H1 (cell line): ENCODE results near the gene CSHL1. TPM values are rescaled to one million over a fixed set of nuclear protein-coding genes. Genes with fewer than 3 reads are reported as not detected.

ENCODE experiments used
- CTCF ChIA-PET: fragments of 300-600 bp; sonication (Branson Sonifier 250); formaldehyde crosslinking; loops from one replicate; lab custom pipeline; 2021; ENCODE audit not compliant: partially characterized antibody; lab: Charles Lee
- POLR2A ChIA-PET: fragments of 300-600 bp; sonication (Branson Sonifier 250); formaldehyde crosslinking; loops from one replicate; lab custom pipeline; 2021; ENCODE audit warnings: inconsistent platforms; ENCODE audit not compliant: partially characterized antibody; lab: Charles Lee
- DNase-seq, 2 experiments: peaks; one replicate each; pipeline versions ENCODE4 v3.0.0 to v3.0.0-alpha.2; 2010 to 2022; ENCODE audit warnings: low spot score in 2 of 2, low read depth in 1 of 2, mixed read lengths in 1 of 2
- FAIRE-seq: peaks from 2 replicates; lab custom pipeline; 2011; peaks lifted over from hg19 to GRCh38; lab: Jason Lieb, UNC
- H2AFZ ChIP-seq: 2 replicates; pipeline ENCODE4 v1.8.1; 2012; ENCODE audit warnings: low read length, inconsistent platforms
- H2AK5ac ChIP-seq: 2 replicates; pipeline ENCODE4 v1.6.1; 2013; ENCODE audit warnings: low read depth, low read length
- H2BK120ac ChIP-seq: replicated peaks from 2 replicates; pipeline ENCODE3; 2013; ENCODE audit warnings: low read depth, low read length, inconsistent platforms
- H2BK12ac ChIP-seq: 2 replicates; pipeline ENCODE4 v1.6.1; 2013; ENCODE audit warnings: low read depth, low read length
- H2BK15ac ChIP-seq: 2 replicates; pipeline ENCODE4 v1.6.1; 2013; ENCODE audit warnings: low read length
- H2BK20ac ChIP-seq: 2 replicates; pipeline ENCODE4 v1.6.1; 2013; ENCODE audit warnings: low read length
- H2BK5ac ChIP-seq: 2 replicates; pipeline ENCODE4 v1.6.1; 2013; ENCODE audit warnings: low read depth, low read length
- H3K14ac ChIP-seq: 2 replicates; pipeline ENCODE4 v1.6.1; 2013; ENCODE audit warnings: inconsistent platforms; ENCODE audit not compliant: insufficient read length
- H3K18ac ChIP-seq: 2 replicates; pipeline ENCODE4 v1.6.1; 2013; ENCODE audit warnings: low read length; ENCODE audit errors: extremely low read depth
- H3K23ac ChIP-seq: 2 replicates; pipeline ENCODE4 v1.6.1; 2013; ENCODE audit warnings: inconsistent platforms; ENCODE audit not compliant: insufficient read length
- H3K23me2 ChIP-seq: 2 replicates; pipeline ENCODE4 v1.6.1; 2013; ENCODE audit warnings: low read depth, low read length
- H3K27ac ChIP-seq: 2 replicates; pipeline ENCODE4 v1.6.1; 2011; ENCODE audit warnings: low read depth, low read length, inconsistent platforms
- H3K27me3 ChIP-seq, 4 experiments: replicated peaks in 1 of 4; 1 replicate in 1 of 4; 2 replicates in 3 of 4; pipeline versions ENCODE4 v1.6.1 to v1.8.1; 2011 to 2013; ENCODE audit warnings: low read length in 3 of 4, mild to moderate bottlenecking in 3 of 4, inconsistent platforms in 2 of 4, mixed read lengths in 2 of 4, moderate library complexity in 1 of 4; ENCODE audit not compliant: control insufficient read depth in 3 of 4, insufficient read depth in 3 of 4; ENCODE audit errors: extremely low read depth in 1 of 4
- H3K36me3 ChIP-seq, 4 experiments: 2 replicates each; pipeline versions ENCODE4 v1.6.1 to v1.8.1; 2011 to 2013; ENCODE audit warnings: mild to moderate bottlenecking in 4 of 4, low read length in 3 of 4, moderate library complexity in 2 of 4, control low read depth in 1 of 4, inconsistent platforms in 1 of 4; ENCODE audit not compliant: insufficient read depth in 4 of 4, control insufficient read depth in 2 of 4
- H3K4ac ChIP-seq: replicated peaks from 2 replicates; pipeline ENCODE3; 2013; ENCODE audit warnings: low read length, low read depth, mixed read lengths, inconsistent platforms; ENCODE audit not compliant: insufficient read length
- H3K4me1 ChIP-seq, 4 experiments: replicated peaks in 1 of 4; 1 replicate in 1 of 4; 2 replicates in 3 of 4; pipeline versions ENCODE4 v1.6.1 to v1.8.1; 2011 to 2013; ENCODE audit warnings: low read length in 3 of 4, inconsistent platforms in 2 of 4, mixed read lengths in 1 of 4; ENCODE audit not compliant: insufficient read depth in 4 of 4, control insufficient read depth in 3 of 4
- H3K4me2 ChIP-seq, 2 experiments: 2 replicates each; pipeline versions ENCODE4 v1.6.1 to v1.8.1; 2011 to 2013; ENCODE audit warnings: low read depth in 2 of 2, low read length in 2 of 2, control low read depth in 1 of 2, inconsistent platforms in 1 of 2, mild to moderate bottlenecking in 1 of 2; ENCODE audit not compliant: insufficient read depth in 1 of 2
- H3K4me3 ChIP-seq, 4 experiments: fragments of 200-600, 300-600 bp in 1 of 4; sonication (generic), shearing (Covaris generic), sonication (Bioruptor Twin) in 1 of 4; 2 replicates each; pipeline versions ENCODE4 v1.5.1 to v1.8.1; 2011 to 2016; ENCODE audit warnings: low read length in 4 of 4, low read depth in 3 of 4, control low read depth in 2 of 4, inconsistent platforms in 2 of 4, mild to moderate bottlenecking in 2 of 4, mixed read lengths in 1 of 4, moderate library complexity in 1 of 4; ENCODE audit not compliant: insufficient read depth in 2 of 4; ENCODE audit errors: extremely low read depth in 1 of 4
- H3K56ac ChIP-seq: replicated peaks from 2 replicates; pipeline ENCODE3; 2013; ENCODE audit warnings: low read depth, mild to moderate bottlenecking, mixed read lengths, low read length, inconsistent platforms; ENCODE audit not compliant: insufficient read length
- H3K79me1 ChIP-seq: 2 replicates; pipeline ENCODE4 v1.6.1; 2013; ENCODE audit warnings: low read depth, low read length, control low read depth
- H3K79me2 ChIP-seq, 2 experiments: 2 replicates each; pipeline versions ENCODE4 v1.6.1 to v1.8.1; 2012 to 2013; ENCODE audit warnings: low read length in 2 of 2, mild to moderate bottlenecking in 2 of 2, inconsistent platforms in 1 of 2; ENCODE audit not compliant: insufficient read depth in 2 of 2, control insufficient read depth in 1 of 2
- H3K9ac ChIP-seq, 4 experiments: replicated peaks in 1 of 4; 1 replicate in 1 of 4; 2 replicates in 3 of 4; pipeline versions ENCODE4 v1.6.1 to v1.8.1; 2011 to 2013; ENCODE audit warnings: low read depth in 3 of 4, low read length in 3 of 4, control low read depth in 2 of 4, mild to moderate bottlenecking in 2 of 4, moderate library complexity in 2 of 4, inconsistent platforms in 1 of 4; ENCODE audit errors: extremely low read depth in 1 of 4
- H3K9me3 ChIP-seq, 2 experiments: 2 replicates each; pipeline versions ENCODE4 v1.6.1 to v1.8.1; 2012 to 2013; ENCODE audit warnings: mild to moderate bottlenecking in 2 of 2, moderate library complexity in 2 of 2, control low read depth in 1 of 2, inconsistent platforms in 1 of 2, low read depth in 1 of 2, low read length in 1 of 2, mixed read lengths in 1 of 2; ENCODE audit not compliant: insufficient read depth in 2 of 2
- H4K20me1 ChIP-seq, 2 experiments: replicated peaks in 1 of 2; 2 replicates each; pipeline versions ENCODE3 to v1.8.1; 2011 to 2013; ENCODE audit warnings: inconsistent platforms in 2 of 2, low read length in 2 of 2, mild to moderate bottlenecking in 1 of 2; ENCODE audit not compliant: insufficient read depth in 2 of 2, control insufficient read depth in 1 of 2
- H4K5ac ChIP-seq: 2 replicates; pipeline ENCODE4 v1.6.1; 2013; ENCODE audit warnings: low read length, low read depth, mixed read lengths, inconsistent platforms; ENCODE audit not compliant: insufficient read length
- H4K8ac ChIP-seq: 2 replicates; pipeline ENCODE4 v1.8.0; 2013; ENCODE audit warnings: mild to moderate bottlenecking, moderate library complexity, low read length, inconsistent platforms; ENCODE audit not compliant: insufficient read depth; ENCODE audit errors: extremely low read depth
- H4K91ac ChIP-seq: replicated peaks from 2 replicates; pipeline ENCODE3; 2013; ENCODE audit warnings: low read length, mixed read lengths, inconsistent platforms; ENCODE audit not compliant: insufficient read length
- ATF2 ChIP-seq: IDR thresholded peaks from 2 replicates; pipeline ENCODE4 v1.6.1; 2012; ENCODE audit warnings: low read length, inconsistent platforms
- BCL11A ChIP-seq, 2 experiments: IDR thresholded peaks; one replicate each; pipeline ENCODE4 v1.6.1; 2011; ENCODE audit warnings: low read depth in 2 of 2, low read length in 2 of 2, mild to moderate bottlenecking in 2 of 2
- CTBP2 ChIP-seq: IDR thresholded peaks from 2 replicates; pipeline ENCODE4 v1.7.0; 2011; ENCODE audit warnings: borderline replicate concordance, mild to moderate bottlenecking, moderate library complexity, mixed read lengths, low read length; ENCODE audit not compliant: insufficient read depth, insufficient read length
- E2F6 ChIP-seq: IDR thresholded peaks from 2 replicates; pipeline ENCODE4 v1.6.1; 2012; ENCODE audit warnings: inconsistent platforms
- KDM4A ChIP-seq: IDR thresholded peaks from one replicate; pipeline ENCODE4 v1.7.1; 2012; ENCODE audit warnings: low read depth, mild to moderate bottlenecking, moderate library complexity, low read length, inconsistent platforms; ENCODE audit not compliant: severe bottlenecking
- MAX ChIP-seq: IDR thresholded peaks from 2 replicates; pipeline ENCODE4 v1.6.1; 2012; ENCODE audit warnings: inconsistent platforms
- TBP ChIP-seq: IDR thresholded peaks from 2 replicates; pipeline ENCODE4 v1.6.1; 2011; ENCODE audit warnings: low read depth, low read length, improper control_type of control experiment
- YY1 ChIP-seq: IDR thresholded peaks from 2 replicates; pipeline ENCODE4 v1.6.1; 2011; ENCODE audit warnings: low read depth, mild to moderate bottlenecking, low read length
- WGBS, 2 experiments: shearing (Covaris generic) in 1 of 2; methylation state at CpG; one replicate each; pipeline versions ENCODE4 v1.1.6 to v1.1.7; 2013 to 2015; ENCODE audit warnings: low lambda C conversion rate in 2 of 2, mixed read lengths in 2 of 2, inconsistent platforms in 1 of 2, low coverage in 1 of 2, missing lambda C conversion rate in 1 of 2; ENCODE audit not compliant: insufficient replicate concordance in 2 of 2, insufficient coverage in 1 of 2, insufficient read length in 1 of 2; ENCODE audit errors: extremely low coverage in 1 of 2, missing lambda C conversion rate in 1 of 2; 5-methylcytosine and 5-hydroxymethylcytosine counted together
- polyA plus RNA-seq, 7 experiments: library from polyadenylated mRNA; depleted of rRNA in 3 of 7; stranded (reverse) in 5 of 7; unstranded in 2 of 7; fragments of >200 nt in 5 of 7; fragments of 200-250 nt in 2 of 7; gene quantifications; 1 replicate in 5 of 7; 2 replicates in 1 of 7; 4 replicates in 1 of 7; pipeline versions ENCODE4 v1.2.1 to v1.2.3, GENCODE V29; 2011 to 2013; ENCODE audit warnings: missing spikeins in 2 of 7, mixed read lengths in 2 of 7
- total RNA-seq: library from RNA; stranded (reverse); fragmentation: NEBNext Ultra II Directional; extraction: Animal tissue kit (Norgen Biotek cat#: 25700); gene quantifications from 2 replicates; pipeline ENCODE4 v1.2.1, GENCODE V29; 2021

CSHL1 gene
- total and polyA plus RNA-seq, 2 of the 8 experiments (the other 6 are each of a cell fraction or from before 2014, with no cell fraction given) = not detected

- 89% methylated on average over 19 of the region's 21 CpGs; no CpG with 5 or more reads in 1 of the 2 experiments for WGBS, 2 experiments
- H3K9me3 ChIP-seq = no peaks in the 10 kb centered on the region
- H2AFZ ChIP-seq = no peak overlapping the region
- H4K91ac ChIP-seq = peak overlapping the region; percentile 44
- H3K4me1 ChIP-seq = peaks cover 0 to 18% (median 12%) of the 10 kb centered on the region in 4 experiments; a peak in 6 of 7 replicates
- H3K79me1 ChIP-seq = no peaks in the 10 kb centered on the region
- H4K8ac ChIP-seq = no peak overlapping the region
- H3K9ac ChIP-seq = no peak overlapping the region
- 0 out of 2 replicates have a peak overlapping the region, but pooled peaks have one; percentile 24 for H2AK5ac ChIP-seq
- H3K56ac ChIP-seq = no peak overlapping the region
- H4K5ac ChIP-seq = no peak overlapping the region
- DNase-seq = no peak
- no peak overlapping the region for H3K4me2 ChIP-seq
- no peak overlapping the region for H2BK20ac ChIP-seq
- H3K4me3 ChIP-seq = no peak overlapping the region
- CTCF ChIA-PET = interaction anchor here (0.6 to 11.4 kb wide), 9 partner anchors 9 to 95 kb away, joined by 3 to 164 read pairs (median 4); partner anchors contain the start of genes CSHL1 and GH1
- H3K18ac ChIP-seq = no peak overlapping the region
- no peaks in the 10 kb centered on the region for H3K23me2 ChIP-seq
- no peak for FAIRE-seq
- no peaks in the 10 kb centered on the region for H3K36me3 ChIP-seq
- no peaks in the 10 kb centered on the region for H3K79me2 ChIP-seq
- H3K27ac ChIP-seq = no peak overlapping the region
- H3K4ac ChIP-seq = no peak overlapping the region
- H2BK120ac ChIP-seq = no peak overlapping the region
- H2BK5ac ChIP-seq = no peak overlapping the region
- no peak overlapping the region for H3K23ac ChIP-seq
- no peak overlapping the region for H3K14ac ChIP-seq
- 0 out of 2 replicates have a peak overlapping the region, but pooled peaks have one; percentile 27 for H2BK12ac ChIP-seq
- H3K27me3 ChIP-seq = no peaks in the 10 kb centered on the region
- H4K20me1 ChIP-seq = peaks cover 0 to 3% of the 10 kb centered on the region in 2 experiments
- no peak overlapping the region for H2BK15ac ChIP-seq
- POLR2A ChIA-PET = interaction anchor here (1.0 to 1.1 kb wide), 3 partner anchors 12 to 71 kb away, joined by 3 to 5 read pairs (median 3); partner anchors contain the start of gene GH1
- TF ChIP-seq ATF2 (no peak), YY1 (no peak), MAX (no peak), KDM4A (no peak), E2F6 (no peak), TBP (no peak), BCL11A (IDR thresholded peaks at IDR 0.05; ENCODE audit: low read depth in 2 of 2, low read length in 2 of 2) (no peak), CTBP2 (no peak)
Measured at GRCh38 chr17:63934183-63935112, 23.4 kb upstream of the CSHL1 start.
